ENCODE data around the gene PC. TPM values are rescaled to one million over a fixed set of nuclear protein-coding genes. Genes with fewer than 3 reads are reported as not detected.

The PC gene
- total and polyA plus RNA-seq, 9 donors = 4.2 to 27.5 (median 14.7) TPM

DNA sequence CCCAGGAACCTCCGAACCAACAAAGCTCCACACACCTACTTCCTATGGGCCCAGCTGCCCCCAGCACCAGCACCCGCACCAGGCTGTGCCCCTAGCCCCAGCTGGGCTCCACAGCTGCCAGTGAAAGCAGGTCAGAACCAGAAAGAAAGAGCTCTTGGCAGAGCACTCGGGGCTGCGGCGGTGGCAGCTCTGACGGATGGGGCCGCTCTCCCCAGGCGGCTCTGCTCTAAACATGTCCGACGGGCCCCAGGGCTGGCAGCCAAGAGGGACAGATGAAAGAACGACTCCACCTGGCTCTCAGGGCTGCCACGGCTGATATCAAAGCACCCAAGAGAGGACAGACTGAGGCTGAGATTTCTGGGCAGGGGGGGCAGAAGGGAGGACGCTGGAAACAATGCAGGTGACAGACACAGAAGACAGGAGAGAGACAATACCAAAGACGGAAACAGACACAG, 75.6 kb downstream of the PC start:
- Histone ChIP-seq H3K27me3 (no peaks in the 10 kb centered on the region), H3K4me1 (ENCODE audit: insufficient read depth) (peaks cover 7% of the 10 kb centered on the region), H3K36me3 (no peaks in the 10 kb centered on the region), H3K4me3 (no peak overlapping the region), H3K27ac (no peak overlapping the region), H3K9me3 (no peaks in the 10 kb centered on the region)
- 60 to 65% (median 63%) methylated on average over 14 of the region's 14 CpGs for WGBS, 3 donors
- peak in 1 of 5 donors; percentile 15 for DNase-seq
- TF ChIP-seq, protein P1, sequence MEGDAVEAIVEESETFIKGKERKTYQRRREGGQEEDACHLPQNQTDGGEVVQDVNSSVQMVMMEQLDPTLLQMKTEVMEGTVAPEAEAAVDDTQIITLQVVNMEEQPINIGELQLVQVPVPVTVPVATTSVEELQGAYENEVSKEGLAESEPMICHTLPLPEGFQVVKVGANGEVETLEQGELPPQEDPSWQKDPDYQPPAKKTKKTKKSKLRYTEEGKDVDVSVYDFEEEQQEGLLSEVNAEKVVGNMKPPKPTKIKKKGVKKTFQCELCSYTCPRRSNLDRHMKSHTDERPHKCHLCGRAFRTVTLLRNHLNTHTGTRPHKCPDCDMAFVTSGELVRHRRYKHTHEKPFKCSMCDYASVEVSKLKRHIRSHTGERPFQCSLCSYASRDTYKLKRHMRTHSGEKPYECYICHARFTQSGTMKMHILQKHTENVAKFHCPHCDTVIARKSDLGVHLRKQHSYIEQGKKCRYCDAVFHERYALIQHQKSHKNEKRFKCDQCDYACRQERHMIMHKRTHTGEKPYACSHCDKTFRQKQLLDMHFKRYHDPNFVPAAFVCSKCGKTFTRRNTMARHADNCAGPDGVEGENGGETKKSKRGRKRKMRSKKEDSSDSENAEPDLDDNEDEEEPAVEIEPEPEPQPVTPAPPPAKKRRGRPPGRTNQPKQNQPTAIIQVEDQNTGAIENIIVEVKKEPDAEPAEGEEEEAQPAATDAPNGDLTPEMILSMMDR (IDR thresholded peaks at IDR 0.05) = no peak
- no peak for TF ChIP-seq EP300 (IDR thresholded peaks at IDR 0.05)
- TF ChIP-seq POLR2A (IDR thresholded peaks at IDR 0.05) = no peak
- intact Hi-C loops (cut with DNase I) = no loop called here

DNA sequence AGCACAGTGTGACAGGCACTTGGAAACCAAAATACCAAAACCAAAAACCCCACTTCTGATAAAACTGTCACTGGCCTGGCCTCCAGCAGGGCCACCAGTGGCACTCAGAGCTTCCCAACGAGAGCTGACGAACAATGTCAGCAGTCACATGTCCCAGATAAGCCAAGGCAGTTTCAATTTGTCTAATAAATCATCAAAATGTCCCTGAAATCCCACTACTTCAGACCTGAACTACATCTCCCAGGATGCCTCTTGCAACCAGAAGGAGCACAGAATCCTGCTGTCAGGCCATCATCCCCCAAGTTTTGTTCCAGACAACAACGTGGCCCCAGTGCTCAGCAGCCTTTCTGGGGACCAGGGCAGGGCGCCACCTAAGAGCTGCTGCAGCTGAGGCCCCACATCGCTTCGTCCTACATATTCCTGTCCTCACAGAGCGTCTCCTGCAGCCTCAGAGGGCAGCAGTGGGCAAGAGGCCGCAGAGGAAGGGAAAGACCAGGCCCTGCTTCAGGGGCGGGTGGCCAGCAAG, 76.2 kb downstream of the PC start:
- intact Hi-C loops (cut with DNase I) = no loop called here
- Histone ChIP-seq H3K36me3 (no peaks in the 10 kb centered on the region), H3K27me3 (no peaks in the 10 kb centered on the region), H3K4me1 (ENCODE audit: insufficient read depth) (peaks cover 6% of the 10 kb centered on the region), H3K4me3 (no peak overlapping the region), H3K9me3 (no peaks in the 10 kb centered on the region), H3K27ac (no peak overlapping the region)
- DNase-seq = peak in 1 of 5 donors; percentile 5
- TF ChIP-seq POLR2A (IDR thresholded peaks at IDR 0.05) (no peak), EP300 (IDR thresholded peaks at IDR 0.05) (no peak)
- TF ChIP-seq, protein P1 (IDR thresholded peaks at IDR 0.05) = no peak
- WGBS, 3 donors = 77 to 86% (median 86%) methylated on average over 9 of the region's 9 CpGs

DNA sequence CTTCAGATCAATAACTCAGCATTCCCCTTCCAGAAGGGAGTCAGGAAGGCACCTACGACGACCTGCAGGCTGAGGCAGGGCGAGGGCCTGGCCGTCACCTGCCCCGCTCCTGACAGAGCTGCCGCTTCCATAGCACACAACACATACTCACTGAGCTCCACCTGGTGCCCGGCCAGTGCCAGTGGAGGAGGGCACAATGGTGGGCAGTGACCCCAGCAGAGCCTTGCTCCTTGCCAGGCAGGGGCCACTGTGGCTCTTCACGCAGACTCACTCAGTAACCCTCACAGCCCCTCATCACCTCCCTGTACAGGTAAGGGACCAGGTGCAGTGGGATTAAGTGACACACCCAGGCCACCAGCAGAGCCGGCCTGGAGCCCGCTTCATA, 76.7 kb downstream of the PC start:
- H3K4me1 ChIP-seq (ENCODE audit: insufficient read depth) = peaks cover under 1% of the 10 kb centered on the region
- H3K9me3 ChIP-seq = no peaks in the 10 kb centered on the region
- no peaks in the 10 kb centered on the region for H3K27me3 ChIP-seq
- TF ChIP-seq, protein P1 (IDR thresholded peaks at IDR 0.05) = no peak
- TF ChIP-seq EP300 (IDR thresholded peaks at IDR 0.05) (no peak), POLR2A (IDR thresholded peaks at IDR 0.05) (no peak)
- 94 to 96% (median 95%) methylated on average over 10 of the region's 10 CpGs for WGBS, 3 donors
- H3K36me3 ChIP-seq = no peaks in the 10 kb centered on the region
- DNase-seq = peak in 1 of 5 donors; percentile 7
- intact Hi-C loops (cut with DNase I) = no loop called here
- no peak overlapping the region for H3K4me3 ChIP-seq
- H3K27ac ChIP-seq = no peak overlapping the region

DNA sequence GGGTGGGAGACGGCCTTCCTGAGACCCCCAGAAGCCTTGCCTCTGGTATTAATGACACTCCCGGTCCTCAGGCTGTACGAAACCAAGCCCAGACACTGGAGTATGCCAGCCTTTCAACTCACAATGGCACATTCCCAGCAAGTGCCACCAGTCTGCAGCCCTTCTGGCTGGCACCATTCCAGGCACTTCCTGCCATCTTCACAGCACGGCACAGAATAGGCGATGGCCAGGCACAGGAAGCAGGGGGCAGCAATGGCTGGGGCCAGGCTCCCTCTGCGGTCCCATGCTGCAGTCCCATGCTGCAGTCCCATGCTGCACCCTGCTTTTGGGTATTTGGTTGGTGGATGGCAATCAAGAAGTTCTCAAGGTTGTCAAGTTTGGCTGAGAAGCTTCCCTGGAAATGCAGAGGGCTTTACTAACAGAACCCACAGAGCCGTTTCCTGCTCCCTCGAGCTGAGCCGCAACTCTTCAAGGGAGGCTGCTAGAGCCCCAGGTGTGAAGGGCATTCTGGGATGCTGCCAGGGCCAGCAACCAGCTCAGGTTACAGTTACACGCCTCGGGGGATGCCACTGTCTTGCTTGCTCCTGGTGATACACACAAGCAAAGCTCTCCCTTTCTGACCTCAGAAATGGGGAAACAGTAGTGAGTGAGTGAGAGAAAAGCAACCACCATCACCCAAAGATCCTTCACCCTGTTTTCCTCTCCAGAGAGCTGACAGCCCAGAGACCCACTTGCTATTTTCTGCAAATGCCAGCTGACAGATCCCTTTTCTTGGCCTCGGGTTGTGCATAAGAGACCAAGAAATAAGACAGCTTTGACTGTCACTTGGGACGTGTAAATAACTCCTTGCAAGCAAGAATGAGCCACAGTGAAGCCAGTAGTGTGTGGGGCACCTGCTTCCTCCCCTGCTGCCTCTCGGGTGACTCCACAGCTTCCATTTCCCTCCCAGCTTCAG, 77.4 kb downstream of the PC start:
- no peaks in the 10 kb centered on the region for H3K36me3 ChIP-seq
- no peaks in the 10 kb centered on the region for H3K4me1 ChIP-seq (ENCODE audit: insufficient read depth)
- no peaks in the 10 kb centered on the region for H3K9me3 ChIP-seq
- DNase-seq = peak in 1 of 5 donors; percentile 21
- WGBS, 3 donors = 81 to 85% (median 83%) methylated on average over 14 of the region's 14 CpGs
- TF ChIP-seq, protein P1 (IDR thresholded peaks at IDR 0.05) = no peak
- TF ChIP-seq POLR2A (IDR thresholded peaks at IDR 0.05) (no peak), EP300 (IDR thresholded peaks at IDR 0.05) (no peak)
- no peak overlapping the region for H3K27ac ChIP-seq
- H3K4me3 ChIP-seq = no peak overlapping the region
- intact Hi-C loops (cut with DNase I) = no loop called here
- no peaks in the 10 kb centered on the region for H3K27me3 ChIP-seq

Measured in ovary (tissue), 9 donors.